SKM-1 (cell line): ENCODE measurements around the gene HMG20A.
"Not testable (repeated sequence)": the region's sequence is repeated elsewhere in the genome, so short reads cannot be mapped to it uniquely, and the experiment has no call there.

Experiments used
- DNase-seq: peaks from one replicate; lab custom pipeline; 2025; ENCODE audit not compliant: unreplicated experiment; lab: John Stamatoyannopoulos, UW

The HMG20A gene

DNA sequence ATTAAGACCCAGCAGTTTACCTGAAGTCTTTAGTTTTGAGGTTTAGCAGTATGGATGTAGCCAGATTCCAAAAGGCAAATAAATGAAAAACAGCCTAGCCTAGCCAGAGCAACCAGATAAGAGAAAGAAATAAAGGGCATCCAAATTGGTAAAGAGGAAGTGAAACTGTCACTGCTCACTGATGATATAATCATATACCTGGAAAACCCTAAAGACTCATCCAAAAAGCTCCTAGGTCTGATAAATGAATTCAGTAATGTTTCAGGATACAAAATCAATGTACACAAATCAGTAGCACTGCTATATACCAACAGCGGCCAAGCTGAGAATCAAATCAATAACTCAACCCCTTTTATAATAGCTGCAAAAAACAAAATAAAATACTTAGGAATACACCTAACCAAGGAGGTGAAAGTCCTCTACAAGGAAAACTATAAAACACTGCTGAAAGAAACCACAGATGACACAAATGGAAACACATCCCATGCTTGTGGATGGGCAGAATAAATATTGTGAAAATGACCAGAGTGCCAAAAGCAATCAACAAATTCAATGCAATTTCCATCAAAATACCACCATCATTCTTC, 14.4 kb upstream of the HMG20A start:
- DNase-seq = not testable (repeated sequence)

DNA sequence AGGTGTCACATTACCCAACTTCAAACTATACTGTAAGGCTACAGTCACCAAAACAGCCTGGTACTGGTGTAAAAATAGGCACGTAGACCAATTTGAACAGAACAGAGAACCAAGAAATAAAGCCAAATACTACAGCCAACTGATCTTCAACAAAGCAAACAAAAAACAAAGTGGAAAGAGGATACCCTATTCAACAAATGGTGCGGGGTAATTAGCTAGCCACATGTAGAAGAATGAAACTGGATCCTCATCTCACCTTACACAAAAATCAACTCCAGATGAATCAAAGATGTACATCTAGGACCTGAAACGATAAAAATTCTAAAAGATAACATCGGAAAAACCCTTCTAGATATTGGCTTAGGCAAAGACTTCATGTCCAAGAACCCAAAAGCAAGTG, 13.8 kb upstream of the HMG20A start:
- DNase-seq = no peak

DNA sequence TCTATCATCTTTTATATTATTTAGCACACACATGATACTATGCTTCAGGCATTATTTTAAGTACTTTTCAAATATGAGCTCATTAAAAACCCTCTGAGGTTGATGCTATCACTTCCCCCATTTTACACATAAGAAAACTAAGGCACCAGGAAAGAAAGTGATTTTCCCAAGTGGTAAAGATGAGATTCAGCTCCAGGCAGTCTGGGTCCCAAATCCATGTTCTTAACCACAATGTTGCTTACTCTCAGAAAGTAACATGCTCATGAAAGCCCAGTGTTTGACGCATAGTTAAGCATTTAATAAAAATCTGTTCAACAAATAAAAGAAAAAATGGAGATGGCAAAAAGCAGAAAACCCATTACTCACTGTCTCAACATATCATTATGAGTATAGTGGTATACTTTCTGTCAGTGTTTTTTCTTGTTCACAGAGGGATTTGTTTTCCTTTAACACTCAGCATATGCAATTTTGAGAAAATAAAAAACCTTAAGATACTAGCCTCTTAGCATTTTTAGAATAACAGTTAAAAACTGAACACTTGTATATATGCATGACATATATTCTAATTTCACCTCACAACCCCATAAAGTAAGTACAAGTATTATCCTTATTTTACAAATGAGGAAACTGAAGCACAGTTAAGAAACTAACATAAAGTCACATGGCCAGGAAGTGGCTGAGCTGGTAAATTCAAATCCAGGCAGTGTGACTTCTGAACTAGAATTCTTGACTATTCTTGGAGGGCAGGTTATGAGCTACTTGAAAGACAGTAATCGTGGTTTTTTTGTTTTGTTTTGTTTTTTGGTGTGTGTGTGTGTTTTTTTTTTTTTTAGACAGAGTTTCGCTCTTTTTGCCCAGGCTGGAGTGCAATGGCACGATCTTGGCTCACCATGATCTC, 11.2 kb upstream of the HMG20A start:
- DNase-seq = peak; percentile 21

DNA sequence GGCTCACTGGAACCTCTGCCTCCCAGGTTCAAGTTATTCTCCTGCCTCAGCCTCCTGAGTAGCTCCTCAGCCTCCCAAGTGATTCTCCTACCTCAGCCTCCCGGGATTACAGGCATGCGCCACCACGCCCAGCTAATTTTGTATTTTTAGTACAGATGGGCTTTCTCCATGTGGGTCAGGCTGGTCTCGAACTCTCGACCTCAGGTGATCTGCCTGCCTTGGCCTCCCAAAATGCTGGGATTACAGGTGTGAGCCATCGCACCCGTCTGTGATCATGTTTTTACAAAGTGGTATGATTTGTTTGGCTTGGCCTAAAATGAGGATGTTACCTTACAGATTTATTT, 10.6 kb upstream of the HMG20A start:
- not testable (repeated sequence) for DNase-seq

DNA sequence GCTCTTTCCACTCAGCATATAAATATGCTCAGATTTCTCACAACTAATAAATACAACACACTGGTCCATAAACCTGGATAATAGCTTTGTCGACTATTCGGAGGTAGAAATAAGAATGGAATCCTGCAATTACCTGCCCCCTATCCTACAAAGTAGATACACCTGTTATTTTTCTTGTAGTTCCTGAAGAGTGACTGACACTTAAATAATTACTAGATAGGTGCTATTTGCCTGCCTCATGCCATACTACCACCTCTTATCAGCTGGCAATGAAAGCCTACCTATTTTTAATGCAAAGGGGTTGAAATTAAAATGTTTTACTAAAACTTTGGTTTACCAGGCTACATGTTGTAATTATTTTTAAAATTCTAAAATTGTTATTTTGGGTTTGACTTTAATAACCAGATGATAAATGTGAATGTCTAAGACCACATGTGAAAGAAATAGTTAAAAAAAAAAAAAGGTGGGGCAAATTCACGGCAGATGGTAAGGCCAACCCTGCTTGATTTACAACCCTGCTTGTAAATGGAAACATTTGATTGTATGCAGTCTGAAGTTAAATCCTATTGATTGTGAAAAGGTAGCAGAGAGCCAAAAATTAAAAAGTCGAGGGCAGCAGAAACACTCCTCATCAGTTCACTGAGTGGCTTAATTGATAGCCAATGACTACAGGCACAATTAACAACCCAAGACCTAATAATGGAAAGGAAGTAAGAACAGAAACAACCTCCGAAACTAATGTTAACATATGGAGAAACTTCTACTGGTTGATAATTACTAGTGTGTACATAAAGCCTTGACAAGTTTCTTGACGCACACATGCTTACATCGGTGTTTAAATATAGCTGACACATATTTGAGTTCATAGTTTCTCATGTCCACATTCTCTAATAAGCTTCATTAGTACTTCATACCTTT, 9.7 kb upstream of the HMG20A start:
- no peak for DNase-seq

DNA sequence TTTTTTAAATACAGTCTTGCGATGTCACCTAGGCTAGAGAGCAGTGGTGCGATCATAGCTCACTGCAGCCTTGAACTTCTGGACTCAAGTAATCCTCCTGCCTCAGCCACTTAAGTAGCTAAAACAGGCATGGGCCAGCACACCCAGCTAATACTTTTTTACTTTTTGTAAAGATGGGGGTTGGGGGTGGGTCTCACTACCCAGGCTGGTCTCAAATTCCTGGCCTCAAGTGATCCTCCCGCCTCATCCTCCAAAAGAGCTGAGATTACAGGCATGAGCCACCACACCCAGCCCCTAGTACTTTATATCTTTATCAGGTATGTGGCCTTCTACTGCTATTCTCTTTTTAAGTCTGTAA, 9.1 kb upstream of the HMG20A start:
- no peak for DNase-seq

DNA sequence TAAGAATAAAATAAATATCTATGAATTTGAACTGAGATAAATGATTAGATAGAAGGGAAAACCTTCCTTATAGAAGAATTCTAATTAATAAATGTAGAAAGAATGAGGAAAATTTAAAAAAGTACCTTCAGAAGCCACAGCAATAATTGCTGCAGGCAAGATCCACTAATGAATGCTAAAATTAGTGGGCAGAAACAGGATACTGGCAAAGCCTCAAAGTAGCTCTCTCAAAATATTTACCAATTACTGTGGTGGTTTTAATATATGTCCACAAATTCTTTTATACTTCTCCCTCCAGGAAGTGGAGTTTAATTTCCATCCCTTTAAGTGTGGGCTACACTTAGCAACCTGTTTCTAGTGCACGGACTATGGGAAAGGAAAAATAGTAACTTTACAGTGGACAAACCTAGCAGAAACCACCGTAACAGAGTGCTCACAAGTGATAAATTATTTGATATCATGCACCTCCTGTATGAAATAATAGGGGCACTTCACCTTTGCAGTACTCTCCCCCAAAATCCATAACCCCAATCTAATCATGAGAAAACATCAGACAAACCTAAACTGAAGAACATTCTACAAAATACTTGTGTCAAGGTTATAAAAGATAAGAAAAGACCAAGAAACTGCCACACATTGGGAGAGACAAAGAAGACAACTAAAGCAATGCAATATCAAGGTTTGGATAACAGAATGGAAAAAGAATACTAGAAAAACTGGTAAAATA, 7.6 kb upstream of the HMG20A start:
- no peak for DNase-seq

DNA sequence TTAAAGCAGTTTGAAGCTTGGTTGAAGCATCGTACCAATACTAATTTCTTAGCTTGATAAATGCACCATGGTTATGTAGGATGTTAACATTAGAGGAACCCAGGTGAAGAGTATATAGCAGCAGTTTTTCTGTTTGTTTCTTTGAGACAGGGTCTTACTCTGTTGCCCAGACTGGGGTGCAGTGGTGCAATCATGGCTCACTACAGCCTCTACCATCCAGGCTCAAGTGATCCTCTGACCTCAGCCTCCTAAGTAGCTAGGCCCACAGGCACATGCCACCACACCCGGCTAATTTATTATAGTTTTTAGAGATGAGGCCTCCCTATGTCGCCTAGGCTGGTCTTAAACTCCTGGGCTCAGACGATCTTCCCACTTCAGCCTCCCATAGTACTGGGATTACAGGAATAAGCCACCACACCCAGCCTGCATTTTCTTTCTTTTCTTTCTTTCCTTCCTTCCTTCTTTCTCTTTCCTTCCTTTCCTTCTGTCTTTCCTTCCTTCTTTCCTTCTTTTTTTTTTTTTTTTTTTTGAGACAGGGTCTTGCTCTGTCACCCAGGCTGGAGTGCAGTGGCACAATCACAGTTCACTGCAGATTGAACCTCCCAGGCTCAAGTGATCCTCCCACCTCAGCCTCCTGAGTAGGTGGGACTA, 6.9 kb upstream of the HMG20A start:
- no peak for DNase-seq

DNA sequence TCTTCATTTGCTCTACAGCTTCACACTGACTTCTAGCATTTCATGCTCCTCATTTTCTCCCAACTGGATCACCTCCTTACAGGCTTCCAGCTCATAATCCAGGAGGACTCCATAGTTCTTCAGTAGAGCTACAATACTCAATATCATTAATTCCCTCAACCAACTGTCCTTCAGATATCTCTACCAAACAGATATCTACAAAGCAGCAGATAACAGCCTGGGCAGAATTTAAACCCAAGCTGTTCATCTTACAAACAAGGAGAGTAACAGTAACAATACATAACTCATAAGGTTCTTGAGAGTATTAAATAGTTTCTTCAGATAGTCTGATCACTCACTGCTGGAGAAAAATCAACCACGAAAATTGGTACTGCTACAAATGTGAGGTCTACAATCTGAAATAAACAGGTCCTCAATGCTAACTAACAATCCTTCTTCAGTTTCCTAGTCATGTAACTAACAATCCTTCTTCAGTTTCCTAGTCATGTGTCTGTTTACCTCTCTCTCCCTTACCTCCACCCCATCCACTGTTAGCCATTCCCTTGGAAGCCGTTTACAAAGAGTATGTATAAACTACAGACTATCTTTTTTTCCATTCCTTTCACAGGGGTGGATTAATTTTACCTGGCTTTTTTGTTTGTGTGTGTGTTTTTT, 5.8 kb upstream of the HMG20A start:
- DNase-seq = no peak

DNA sequence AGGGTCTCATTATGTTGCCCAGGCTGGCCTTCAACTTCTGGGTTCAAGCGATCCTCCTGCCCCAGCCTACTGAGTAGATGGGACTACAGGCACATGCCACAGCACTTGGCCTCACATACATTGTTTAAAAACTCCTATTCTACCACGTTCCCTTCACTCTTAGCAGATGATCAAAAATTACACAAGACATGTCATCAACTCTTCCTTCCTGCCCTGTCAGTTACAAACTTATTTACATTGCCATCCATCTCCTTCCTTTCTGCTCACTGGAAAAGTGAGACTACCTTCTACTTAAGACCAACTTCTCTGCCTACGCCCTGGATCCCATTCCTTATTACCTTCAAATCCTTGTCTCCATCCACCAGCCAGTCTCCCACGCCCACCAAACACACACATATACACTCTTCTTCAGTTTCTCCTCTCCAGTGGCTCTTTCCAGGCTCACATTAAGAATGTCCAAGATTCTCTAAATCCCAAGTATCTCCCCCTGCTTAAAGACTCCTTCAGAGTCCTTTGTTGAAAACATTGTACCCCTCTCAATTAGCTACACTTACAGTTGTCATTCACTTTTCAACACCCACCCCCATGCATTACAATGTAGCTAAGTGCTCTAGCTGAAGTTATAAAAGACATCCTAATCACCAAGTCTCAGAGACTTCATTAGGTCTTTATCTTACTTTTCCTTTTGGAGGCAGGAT, 5.1 kb upstream of the HMG20A start:
- DNase-seq = no peak

DNA sequence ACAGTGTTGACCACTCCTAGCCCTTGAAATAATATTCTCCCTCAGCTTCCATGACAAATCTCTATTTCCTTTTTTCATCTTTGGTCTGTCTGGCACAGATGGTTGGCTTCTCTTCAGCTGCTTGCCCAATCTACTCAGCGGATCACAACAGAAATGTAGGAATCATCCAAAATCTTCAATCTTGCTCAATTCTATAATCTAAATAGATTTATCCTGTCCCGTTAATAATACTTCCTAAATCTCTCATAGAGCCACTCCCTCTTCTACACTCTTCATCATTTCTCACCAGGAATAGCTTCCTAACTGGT, 4.6 kb upstream of the HMG20A start:
- DNase-seq = no peak

DNA sequence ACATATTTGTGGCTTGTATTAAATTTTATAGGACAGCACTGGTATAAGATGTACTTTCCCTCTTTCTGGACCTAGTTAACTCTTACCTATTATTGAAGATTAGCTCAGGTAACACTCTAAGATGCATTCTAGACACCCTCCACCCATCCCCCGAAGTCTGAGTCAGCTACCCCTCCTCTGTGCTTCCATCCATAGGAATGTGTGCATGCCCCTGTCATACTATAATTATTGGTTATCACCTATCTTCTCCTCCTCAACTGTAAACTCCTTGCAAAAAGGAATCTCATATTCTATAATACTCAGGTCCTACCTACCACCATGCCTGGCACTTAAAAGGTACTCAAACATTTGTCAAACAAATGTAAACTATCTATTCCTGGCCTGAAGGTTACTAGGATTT, 3.7 kb upstream of the HMG20A start:
- no peak for DNase-seq

DNA sequence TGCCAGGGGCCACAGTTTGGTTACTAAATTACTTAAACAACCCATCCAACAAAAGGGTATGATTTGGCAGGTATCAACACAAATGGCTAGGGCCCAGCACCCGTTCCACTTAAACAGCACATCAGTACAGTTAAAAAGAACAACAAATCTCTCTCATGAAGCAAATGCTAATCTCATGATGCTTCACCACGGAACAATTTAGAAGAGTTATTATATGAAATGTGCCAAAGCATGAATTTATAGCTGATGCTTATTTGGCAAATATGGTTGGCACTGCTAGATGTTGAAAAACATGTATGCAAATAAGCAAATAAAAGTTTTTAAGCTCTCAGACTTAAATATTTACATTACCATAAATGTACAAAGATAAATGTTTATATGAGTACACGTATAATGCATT, 3.1 kb upstream of the HMG20A start:
- DNase-seq = no peak

DNA sequence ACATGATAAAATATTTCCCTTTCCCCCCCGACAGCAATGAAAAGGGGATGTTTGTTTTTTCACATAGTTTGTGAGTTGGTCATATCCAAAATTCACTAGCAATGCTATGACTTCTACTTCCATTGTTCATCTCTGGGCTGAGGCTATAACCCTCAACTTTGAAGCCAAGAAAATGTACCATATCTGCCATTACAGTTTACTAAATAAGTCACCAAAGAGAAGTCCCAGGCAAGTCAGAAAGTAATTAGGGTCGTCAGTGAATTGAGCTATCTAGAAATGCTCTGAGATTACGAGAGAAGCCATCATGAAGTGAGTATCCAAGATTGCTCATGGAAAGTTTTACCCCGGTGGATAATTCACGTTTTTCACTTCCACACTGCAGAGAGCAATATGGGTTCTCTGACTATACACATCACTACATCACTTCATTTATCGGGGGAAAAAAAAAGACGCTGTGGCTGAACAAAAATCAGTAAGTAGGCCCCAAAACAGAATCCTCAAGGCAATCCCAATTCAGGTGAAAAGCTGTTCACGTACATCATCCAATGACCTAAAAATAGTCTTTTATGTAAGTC, 2.2 kb upstream of the HMG20A start:
- DNase-seq = no peak

DNA sequence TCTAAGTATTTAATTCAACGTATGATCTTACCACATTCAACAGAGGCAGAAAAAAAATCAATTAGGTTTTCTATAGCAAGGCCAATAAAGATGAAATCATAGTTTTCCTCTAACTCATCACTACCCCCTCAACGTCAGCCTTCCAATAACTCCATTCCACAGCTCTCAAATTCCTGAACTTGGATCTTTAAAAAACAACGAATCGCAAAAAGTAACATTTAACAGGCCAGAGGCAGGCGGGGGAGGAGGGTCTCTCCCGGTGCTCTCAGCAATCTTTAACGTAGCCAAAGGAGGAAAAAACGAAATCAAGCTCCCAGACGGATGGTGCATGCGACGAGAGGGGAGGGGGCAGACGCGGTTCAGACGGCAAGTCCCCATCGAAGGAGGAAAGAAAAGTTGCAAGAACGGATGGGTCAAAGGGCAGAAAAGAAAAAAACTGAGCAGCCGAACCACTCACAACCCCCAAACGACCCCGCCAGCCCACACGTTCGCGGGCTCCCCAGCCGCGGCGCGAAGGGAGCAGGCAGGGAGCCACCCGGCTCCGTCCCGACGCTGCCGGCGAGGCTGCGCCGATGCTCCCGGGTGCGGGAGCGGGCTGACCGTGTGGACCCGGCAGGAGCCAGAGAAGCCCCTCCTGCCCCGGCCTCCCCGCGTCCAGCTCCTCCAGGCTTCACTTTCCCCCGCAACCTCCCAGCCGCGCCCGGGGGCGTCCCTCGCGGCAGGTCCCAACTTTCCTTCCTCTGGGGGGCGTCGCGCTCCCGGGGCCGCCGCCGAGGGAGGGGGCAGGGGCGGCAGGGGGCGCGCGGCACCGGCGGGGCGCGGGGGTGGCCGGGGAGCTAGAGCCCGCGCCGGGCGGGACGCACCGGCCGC, 1.5 kb upstream of the HMG20A start:
- no peak for DNase-seq

DNA sequence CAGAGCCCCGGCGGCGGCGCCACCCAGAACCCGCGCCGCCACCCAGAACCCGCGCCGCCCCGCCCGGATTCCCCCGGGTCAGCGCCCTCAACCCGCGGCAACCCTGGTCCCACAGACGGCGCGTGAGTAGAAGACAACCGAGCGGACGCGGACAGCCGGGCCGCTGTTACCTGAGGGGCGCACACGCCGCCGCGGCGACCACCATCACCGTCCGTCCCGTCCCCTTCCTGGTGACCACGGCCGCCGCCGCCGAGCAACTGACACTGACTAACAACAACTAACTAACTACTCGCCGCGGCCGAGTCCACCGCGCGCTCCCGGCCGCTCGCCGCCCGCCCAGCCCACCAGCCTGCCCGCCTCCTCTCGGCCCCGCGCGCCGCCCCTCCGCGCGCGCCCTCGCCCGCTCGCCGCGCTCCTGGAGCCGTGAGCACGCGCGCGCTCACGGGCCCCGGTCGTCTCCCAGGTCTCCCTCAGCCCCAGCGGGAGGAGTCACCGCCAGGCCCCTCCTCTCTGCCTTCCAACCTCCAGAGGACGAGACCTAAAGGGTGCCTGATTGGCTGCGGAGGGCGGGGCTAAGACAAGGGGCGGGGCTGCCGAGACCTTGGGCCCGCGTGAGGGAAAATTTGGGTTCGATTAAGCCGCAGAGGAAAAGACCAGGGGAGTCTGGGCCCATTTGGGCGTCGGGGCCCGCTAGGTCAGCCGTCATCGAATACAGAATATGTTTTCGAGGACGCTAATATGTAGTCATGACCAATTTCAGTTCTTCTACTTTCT, 665 bp upstream of the HMG20A start, which contains the start of gene PEAK1:
Gene PEAK1 (minus strand): TSS at position 269 of the 774 bp plus-strand sequence. CDS start 238,178 bp downstream, outside the sequence.
- peak; percentile 94 for DNase-seq

DNA sequence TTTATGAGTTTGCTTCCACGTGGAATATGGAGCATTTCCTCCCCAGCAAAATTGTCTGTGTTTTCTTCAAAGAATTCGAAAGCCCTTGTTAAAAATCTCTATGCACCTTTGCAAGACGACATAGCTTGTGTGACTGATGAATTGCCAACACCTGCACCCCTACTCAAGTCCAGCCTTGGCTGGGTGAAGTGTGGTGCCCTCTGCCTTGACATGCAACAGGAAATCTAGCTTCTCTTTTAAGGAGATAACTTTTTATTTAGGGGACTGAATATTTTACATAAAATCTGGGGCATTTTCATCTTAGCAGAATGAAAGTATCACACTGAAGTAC, 647 bp downstream of the HMG20A start:
- no peak for DNase-seq

DNA sequence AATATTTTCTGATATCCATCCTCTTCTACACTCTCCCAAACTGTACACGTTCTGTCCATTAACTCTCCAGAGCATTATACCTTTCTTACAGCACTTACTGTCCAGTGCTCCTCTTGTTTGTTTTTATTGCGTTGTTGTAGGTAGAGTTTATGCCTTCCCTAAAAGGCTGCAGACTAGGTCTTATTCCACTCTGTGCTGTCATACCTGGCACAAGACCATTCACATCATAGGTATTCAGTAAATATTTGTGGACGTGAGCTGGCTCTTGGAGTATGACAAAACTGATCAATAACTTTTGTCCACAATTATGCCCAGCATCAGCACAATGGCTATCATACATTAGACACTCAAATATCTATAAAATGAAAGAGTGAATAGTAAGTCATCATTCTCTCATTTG, 4.4 kb downstream of the HMG20A start:
- DNase-seq = no peak
